Measurements from ENCODE around the gene HSPBP1. TPM values are rescaled to one million over a fixed set of nuclear protein-coding genes. Genes with fewer than 3 reads are reported as not detected.

Gene HSPBP1
- polyA plus RNA-seq, 3 donors: 12.3 to 17.0 (median 15.3) TPM

DNA sequence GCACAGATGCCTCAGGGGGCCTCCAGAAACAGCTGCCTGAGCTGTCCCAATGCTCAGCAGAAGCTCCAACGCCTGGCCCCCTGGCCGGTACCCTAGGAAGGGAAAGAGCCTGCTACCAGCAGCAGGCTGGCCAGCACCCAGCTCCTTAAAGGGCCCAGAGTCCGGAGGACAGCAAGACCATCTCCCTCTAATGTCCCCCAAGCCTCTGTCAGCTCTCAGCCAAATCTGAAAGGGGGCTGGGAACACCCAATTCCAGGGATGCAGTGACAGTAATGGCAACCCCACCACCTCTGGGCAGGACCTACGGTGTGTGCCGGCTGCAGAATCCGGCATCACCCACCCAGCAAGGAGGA, 25.3 kb downstream of the HSPBP1 start:
- 0% methylated on average over 3 of the region's 6 CpGs for WGBS (ENCODE audit: insufficient coverage)

DNA sequence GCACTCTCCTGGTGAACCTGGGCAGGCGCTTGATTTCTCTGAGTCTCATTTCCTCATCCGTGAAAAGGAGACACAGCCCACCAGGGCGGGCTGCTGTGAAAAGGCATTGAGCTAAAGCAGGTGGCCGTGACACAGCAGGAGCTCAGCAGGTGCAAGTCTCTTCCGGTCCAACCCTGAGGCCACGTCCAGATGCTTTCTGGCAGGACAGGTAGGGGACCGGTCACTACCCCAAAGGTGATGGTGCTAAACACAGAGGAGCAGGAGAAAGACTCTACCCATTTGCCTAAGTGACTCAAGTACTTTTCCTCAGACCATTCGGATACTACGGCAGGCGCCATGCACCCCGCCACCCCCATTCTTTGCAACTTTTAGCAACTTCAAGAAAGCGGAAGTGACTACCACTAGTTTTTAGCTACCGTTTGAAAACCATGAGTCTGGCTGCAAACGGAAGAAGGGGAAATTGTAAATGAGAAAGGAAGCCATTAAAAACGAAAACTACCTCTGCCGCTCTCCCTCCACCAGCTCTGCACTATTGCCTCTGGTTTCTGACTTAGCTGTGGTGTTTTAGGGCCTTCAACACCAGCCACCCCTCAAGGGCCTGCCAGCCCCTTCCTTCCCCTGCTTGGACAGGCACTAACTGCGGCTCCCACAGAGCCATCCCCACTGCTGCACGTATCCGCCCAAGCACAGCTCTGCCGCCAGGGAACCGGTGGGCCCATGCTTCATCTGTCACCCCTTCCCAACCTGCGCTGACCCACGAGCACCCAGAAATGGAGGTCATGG, 25.9 kb downstream of the HSPBP1 start:
- Histone ChIP-seq H3K79me2 (ENCODE audit: insufficient read depth, low read length) (peaks cover 99% of the 10 kb centered on the region), H4K20me1 (ENCODE audit: insufficient read depth, low read length) (peaks cover 91% of the 10 kb centered on the region), H3K9me3 (replicated peaks in 1 of 2; ENCODE audit: control insufficient read depth in 1 of 2, insufficient read depth in 1 of 2, low read length in 2 of 2) (no peaks in the 10 kb centered on the region), H3K27me3 (ENCODE audit: control insufficient read depth in 2 of 2, insufficient read depth in 2 of 2, low read length in 2 of 2) (no peaks in the 10 kb centered on the region), H3K9ac (ENCODE audit: insufficient read depth, low read length, poor library complexity, severe bottlenecking) (peak overlapping the region; percentile 78), H3K36me3 (replicated peaks in 1 of 2; ENCODE audit: control insufficient read depth in 1 of 2, insufficient read depth in 2 of 2, low read length in 2 of 2) (peaks cover 6 to 15% of the 10 kb centered on the region in 2 donors), H3K4me3 (replicated peaks in 1 of 3; ENCODE audit: low read depth in 2 of 3, low read length in 3 of 3) (peak overlapping the region; percentile 67 to 94 (median 70)), H3K4me1 (ENCODE audit: control insufficient read depth in 1 of 2, insufficient read depth in 2 of 2, low read length in 2 of 2) (peaks cover 66 to 81% of the 10 kb centered on the region in 2 donors), H3K4me2 (replicated peaks; ENCODE audit: extremely low read depth, low read length, poor library complexity, severe bottlenecking) (peak overlapping the region; percentile 89), H2AFZ (ENCODE audit: insufficient read depth, low read depth, low read length, poor library complexity, severe bottlenecking) (peak overlapping the region; percentile 65), H3K27ac (ENCODE audit: low read depth in 1 of 2, low read length in 2 of 2) (peak overlapping the region; percentile 92)
- H3K36me3 Mint-ChIP-seq: peaks cover 15 to 27% of the 10 kb centered on the region in 2 donors
- WGBS (ENCODE audit: insufficient coverage): under 1% methylated on average over 16 of the region's 23 CpGs
- intact Hi-C loops (cut with micrococcal nuclease): loop anchor here in 1 of 2 donors (5.0 to 10.0 kb wide), 2 partner anchors 33 to 139 kb away; partner anchors contain the start of gene PPP1R12C
- H3K9me3 Mint-ChIP-seq: peaks cover 0 to 2% (median 0%) of the 10 kb centered on the region in 7 donors
- TF ChIP-seq, protein P1, sequence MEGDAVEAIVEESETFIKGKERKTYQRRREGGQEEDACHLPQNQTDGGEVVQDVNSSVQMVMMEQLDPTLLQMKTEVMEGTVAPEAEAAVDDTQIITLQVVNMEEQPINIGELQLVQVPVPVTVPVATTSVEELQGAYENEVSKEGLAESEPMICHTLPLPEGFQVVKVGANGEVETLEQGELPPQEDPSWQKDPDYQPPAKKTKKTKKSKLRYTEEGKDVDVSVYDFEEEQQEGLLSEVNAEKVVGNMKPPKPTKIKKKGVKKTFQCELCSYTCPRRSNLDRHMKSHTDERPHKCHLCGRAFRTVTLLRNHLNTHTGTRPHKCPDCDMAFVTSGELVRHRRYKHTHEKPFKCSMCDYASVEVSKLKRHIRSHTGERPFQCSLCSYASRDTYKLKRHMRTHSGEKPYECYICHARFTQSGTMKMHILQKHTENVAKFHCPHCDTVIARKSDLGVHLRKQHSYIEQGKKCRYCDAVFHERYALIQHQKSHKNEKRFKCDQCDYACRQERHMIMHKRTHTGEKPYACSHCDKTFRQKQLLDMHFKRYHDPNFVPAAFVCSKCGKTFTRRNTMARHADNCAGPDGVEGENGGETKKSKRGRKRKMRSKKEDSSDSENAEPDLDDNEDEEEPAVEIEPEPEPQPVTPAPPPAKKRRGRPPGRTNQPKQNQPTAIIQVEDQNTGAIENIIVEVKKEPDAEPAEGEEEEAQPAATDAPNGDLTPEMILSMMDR (IDR thresholded peaks at IDR 0.05): no peak
- H3K4me1 Mint-ChIP-seq: peaks cover 78% of the 10 kb centered on the region
- peak; percentile 74 to 86 (median 84) for DNase-seq
- peak overlapping the region; percentile 98 to 100 for H3K4me3 Mint-ChIP-seq
- H3K27ac Mint-ChIP-seq: peak overlapping the region; percentile 94 to 99 (median 98)
- H3K27me3 Mint-ChIP-seq (ENCODE audit: low read depth in 3 of 3): no peaks in the 10 kb centered on the region

More for the DNA sequence above, 25.3 kb downstream of the HSPBP1 start:
- Mint-ChIP-seq H3K27ac (peak overlapping the region; percentile 94 to 99 (median 98)), H3K36me3 (peaks cover 15 to 25% of the 10 kb centered on the region in 2 donors), H3K9me3 (peaks cover 0 to 2% (median 0%) of the 10 kb centered on the region in 7 donors), H3K4me1 (peaks cover 80% of the 10 kb centered on the region), H3K27me3 (ENCODE audit: low read depth in 3 of 3) (no peaks in the 10 kb centered on the region), H3K4me3 (peak overlapping the region; percentile 98 to 100)
- peak overlapping the region; percentile 67 to 94 (median 70) for H3K4me3 ChIP-seq (replicated peaks in 1 of 3; ENCODE audit: low read depth in 2 of 3, low read length in 3 of 3)
- no peaks in the 10 kb centered on the region for H3K9me3 ChIP-seq (replicated peaks in 1 of 2; ENCODE audit: control insufficient read depth in 1 of 2, insufficient read depth in 1 of 2, low read length in 2 of 2)
- H2AFZ ChIP-seq (ENCODE audit: insufficient read depth, low read depth, low read length, poor library complexity, severe bottlenecking): peak overlapping the region; percentile 65
- H3K27ac ChIP-seq (ENCODE audit: low read depth in 1 of 2, low read length in 2 of 2): peak overlapping the region; percentile 92
- no peak for DNase-seq
- peaks cover 85% of the 10 kb centered on the region for H4K20me1 ChIP-seq (ENCODE audit: insufficient read depth, low read length)
- H3K9ac ChIP-seq (ENCODE audit: insufficient read depth, low read length, poor library complexity, severe bottlenecking): peak overlapping the region; percentile 78
- H3K4me1 ChIP-seq (ENCODE audit: control insufficient read depth in 1 of 2, insufficient read depth in 2 of 2, low read length in 2 of 2): peaks cover 70 to 85% of the 10 kb centered on the region in 2 donors
- H3K79me2 ChIP-seq (ENCODE audit: insufficient read depth, low read length): peaks cover 93% of the 10 kb centered on the region
- H3K4me2 ChIP-seq (replicated peaks; ENCODE audit: extremely low read depth, low read length, poor library complexity, severe bottlenecking): peak overlapping the region; percentile 89
- H3K27me3 ChIP-seq (ENCODE audit: control insufficient read depth in 2 of 2, insufficient read depth in 2 of 2, low read length in 2 of 2): no peaks in the 10 kb centered on the region
- peaks cover 6 to 9% of the 10 kb centered on the region in 2 donors for H3K36me3 ChIP-seq (replicated peaks in 1 of 2; ENCODE audit: control insufficient read depth in 1 of 2, insufficient read depth in 2 of 2, low read length in 2 of 2)
- intact Hi-C loops (cut with micrococcal nuclease): loop anchor here in 1 of 2 donors (5.0 to 10.0 kb wide), 2 partner anchors 33 to 140 kb away; partner anchors contain the start of gene PPP1R12C
- TF ChIP-seq, protein P1 (IDR thresholded peaks at IDR 0.05): no peak
